ENCODE results near the gene FHIT.
"Not testable (repeated sequence)": the region's sequence is repeated elsewhere in the genome, so short reads cannot be mapped to it uniquely, and the experiment has no call there.

The FHIT gene

DNA sequence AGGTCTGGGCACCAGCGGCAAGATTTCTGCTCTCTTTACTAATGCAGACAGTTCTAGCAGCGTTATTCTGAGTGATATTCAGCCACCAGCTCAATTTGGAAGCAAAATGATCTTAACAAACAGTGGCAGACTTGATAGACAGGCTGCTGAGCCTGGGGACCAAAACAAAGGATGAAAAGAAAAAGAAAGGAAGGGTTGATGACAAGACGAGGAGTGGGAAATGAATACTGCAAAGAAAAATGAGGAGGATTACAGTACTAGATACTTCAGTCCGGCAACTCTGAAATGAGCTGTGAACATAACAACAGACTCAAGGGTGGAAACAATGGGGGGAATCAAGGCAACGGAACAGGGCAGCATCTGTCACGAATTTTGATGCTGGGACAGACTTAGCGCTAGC lies 28.8 kb downstream of the FHIT start:
- no peak for DNase-seq (ENCODE audit: low read depth in 2 of 2)
- H3K4me3 ChIP-seq (replicated peaks in 1 of 2; ENCODE audit: low read depth in 2 of 2, low read length in 2 of 2): no peak overlapping the region
- TF ChIP-seq CTCF (IDR thresholded peaks at IDR 0.05; ENCODE audit: low read depth, low read length): no peak

- no peak for DNase-seq (ENCODE audit: low read depth in 2 of 2)
- no peak for TF ChIP-seq CTCF (IDR thresholded peaks at IDR 0.05; ENCODE audit: low read depth, low read length)
- no peak overlapping the region for H3K4me3 ChIP-seq (replicated peaks in 1 of 2; ENCODE audit: low read depth in 2 of 2, low read length in 2 of 2)
Measured at GRCh38 chr3:61221759-61222362, 29.4 kb downstream of the FHIT start.

GRCh38 chr3:61218504-61218903 lies 32.7 kb downstream of the FHIT start:
- no peak for DNase-seq (ENCODE audit: low read depth in 2 of 2)
- no peak for TF ChIP-seq CTCF (IDR thresholded peaks at IDR 0.05; ENCODE audit: low read depth, low read length)
- H3K4me3 ChIP-seq (replicated peaks in 1 of 2; ENCODE audit: low read depth in 2 of 2, low read length in 2 of 2): no peak overlapping the region

DNA sequence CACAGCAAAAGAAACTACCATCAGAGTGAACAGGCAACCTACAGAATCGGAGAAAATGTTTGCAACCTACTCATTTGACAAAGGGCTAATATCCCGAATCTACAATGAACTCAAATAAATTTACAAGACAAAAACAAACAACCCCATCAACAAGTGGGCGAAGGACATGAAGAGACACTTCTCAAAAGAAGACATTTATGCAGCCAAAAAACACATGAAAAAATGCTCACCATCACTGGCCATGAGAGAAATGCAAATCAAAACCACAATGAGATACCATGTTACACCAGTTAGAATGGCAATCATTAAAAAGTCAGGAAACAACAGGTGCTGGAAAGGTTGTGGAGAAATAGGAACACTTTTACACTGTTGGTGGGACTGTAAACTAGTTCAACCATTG lies 35.1 kb downstream of the FHIT start:
- not testable (repeated sequence) for H3K4me3 ChIP-seq (replicated peaks in 1 of 2; ENCODE audit: low read depth in 2 of 2, low read length in 2 of 2); DNase-seq (ENCODE audit: low read depth in 2 of 2)

- no peak for DNase-seq (ENCODE audit: low read depth in 2 of 2)
- TF ChIP-seq CTCF (IDR thresholded peaks at IDR 0.05; ENCODE audit: low read depth, low read length): no peak
- no peak overlapping the region for H3K4me3 ChIP-seq (replicated peaks in 1 of 2; ENCODE audit: low read depth in 2 of 2, low read length in 2 of 2)
Measured at GRCh38 chr3:61202086-61202485, 49.2 kb downstream of the FHIT start.

DNA sequence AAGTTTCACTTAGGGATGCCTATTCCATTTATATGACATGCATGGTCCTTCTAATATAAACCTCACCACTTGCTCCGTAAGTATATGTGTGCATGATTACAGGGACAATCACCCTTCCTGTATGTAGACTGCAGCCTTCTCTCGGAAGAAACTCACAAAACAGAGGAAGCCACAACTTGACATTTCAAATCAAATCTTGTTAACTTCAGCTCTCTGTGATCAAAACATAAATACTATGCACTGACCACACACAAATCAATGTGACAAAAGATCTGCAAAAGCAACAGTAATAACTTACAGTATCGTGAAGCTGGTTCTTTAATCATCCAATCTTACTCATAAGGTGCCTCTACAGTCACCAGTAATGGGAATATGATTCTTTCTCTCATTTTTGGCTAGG lies 50.2 kb downstream of the FHIT start:
- TF ChIP-seq CTCF (IDR thresholded peaks at IDR 0.05; ENCODE audit: low read depth, low read length): no peak
- no peak for DNase-seq (ENCODE audit: low read depth in 2 of 2)
- no peak overlapping the region for H3K4me3 ChIP-seq (replicated peaks in 1 of 2; ENCODE audit: low read depth in 2 of 2, low read length in 2 of 2)

GRCh38 chr3:61200270-61200669 lies 51.0 kb downstream of the FHIT start:
- no peak for TF ChIP-seq CTCF (IDR thresholded peaks at IDR 0.05; ENCODE audit: low read depth, low read length)
- no peak for DNase-seq (ENCODE audit: low read depth in 2 of 2)
- H3K4me3 ChIP-seq (replicated peaks in 1 of 2; ENCODE audit: low read depth in 2 of 2, low read length in 2 of 2): no peak overlapping the region

Data from cardiac fibroblast (primary cell).